Esophagus squamous epithelium (tissue), 4 donors: ENCODE data around the gene OR6J1.

Source experiments
- POLR2A ChIP-seq, 4 donors: fragments of 450-650 bp; IDR thresholded peaks; one replicate each; pipeline ENCODE4 v1.6.1; 2017; ENCODE audit warnings: antibody characterized with exemption in 4 of 4, mild to moderate bottlenecking in 4 of 4, moderate library complexity in 3 of 4
- TF ChIP-seq, protein P1 (sequence below), 6 experiments: fragments of 450-650 bp in 4 of 6; fragments of 200-600 bp in 2 of 6; sonication (generic) in 2 of 6; IDR thresholded peaks; one replicate each; pipeline ENCODE4 v1.5.1; 2016 to 2019; ENCODE audit warnings: antibody characterized with exemption in 6 of 6, mild to moderate bottlenecking in 4 of 6, moderate library complexity in 4 of 6

GRCh38 chr14:22640192-22640591 lies 4.0 kb downstream of the OR6J1 start:
- TF ChIP-seq, protein P1, sequence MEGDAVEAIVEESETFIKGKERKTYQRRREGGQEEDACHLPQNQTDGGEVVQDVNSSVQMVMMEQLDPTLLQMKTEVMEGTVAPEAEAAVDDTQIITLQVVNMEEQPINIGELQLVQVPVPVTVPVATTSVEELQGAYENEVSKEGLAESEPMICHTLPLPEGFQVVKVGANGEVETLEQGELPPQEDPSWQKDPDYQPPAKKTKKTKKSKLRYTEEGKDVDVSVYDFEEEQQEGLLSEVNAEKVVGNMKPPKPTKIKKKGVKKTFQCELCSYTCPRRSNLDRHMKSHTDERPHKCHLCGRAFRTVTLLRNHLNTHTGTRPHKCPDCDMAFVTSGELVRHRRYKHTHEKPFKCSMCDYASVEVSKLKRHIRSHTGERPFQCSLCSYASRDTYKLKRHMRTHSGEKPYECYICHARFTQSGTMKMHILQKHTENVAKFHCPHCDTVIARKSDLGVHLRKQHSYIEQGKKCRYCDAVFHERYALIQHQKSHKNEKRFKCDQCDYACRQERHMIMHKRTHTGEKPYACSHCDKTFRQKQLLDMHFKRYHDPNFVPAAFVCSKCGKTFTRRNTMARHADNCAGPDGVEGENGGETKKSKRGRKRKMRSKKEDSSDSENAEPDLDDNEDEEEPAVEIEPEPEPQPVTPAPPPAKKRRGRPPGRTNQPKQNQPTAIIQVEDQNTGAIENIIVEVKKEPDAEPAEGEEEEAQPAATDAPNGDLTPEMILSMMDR (IDR thresholded peaks at IDR 0.05): no peak
- no peak for TF ChIP-seq POLR2A (IDR thresholded peaks at IDR 0.05)
